BE2C (cell line): ENCODE results near the gene NME8.

ENCODE experiments used
- DNase-seq: peaks from one replicate; pipeline ENCODE4 v3.0.0-alpha.2; 2020
- H3K27me3 ChIP-seq: fragments of 250-450 bp; sonication (Bioruptor Pico); 2 replicates; pipeline ENCODE4 v1.5.1; 2020; ENCODE audit warnings: mild to moderate bottlenecking
- H3K36me3 ChIP-seq: fragments of 250-450 bp; sonication (Bioruptor Pico); 2 replicates; pipeline ENCODE4 v1.5.1; 2020; ENCODE audit warnings: mild to moderate bottlenecking
- H3K4me1 ChIP-seq: fragments of 250-450 bp; sonication (Bioruptor Pico); 2 replicates; pipeline ENCODE4 v1.5.1; 2020
- H3K4me3 ChIP-seq: 2 replicates; pipeline ENCODE4 v1.5.1; 2011; ENCODE audit warnings: low read depth, low read length
- H3K9me3 ChIP-seq: fragments of 250-450 bp; sonication (Bioruptor Pico); 2 replicates; pipeline ENCODE4 v1.5.1; 2020
- CTCF ChIP-seq: IDR thresholded peaks from 2 replicates; pipeline ENCODE4 v1.5.1; 2012; ENCODE audit warnings: mild to moderate bottlenecking, low read depth, low read length

The NME8 gene

GRCh38 chr7:37920305-37920848 lies 72.0 kb downstream of the NME8 start, which contains the start of gene EPDR1:
TSS of gene EPDR1 (plus strand) at chr7:37920640. CDS start at chr7:37920940, 300 bp downstream.
- Histone ChIP-seq H3K4me3 (peak within 1 kb of the TSS; percentile 65), H3K9me3 (no peaks in the 10 kb centered on the region), H3K36me3 (no peaks in the 10 kb centered on the region), H3K27me3 (peaks cover 35% of the 10 kb centered on the region), H3K4me1 (no peaks in the 10 kb centered on the region)
- peak; percentile 58 for DNase-seq
- peak; percentile 29 for TF ChIP-seq CTCF

DNA sequence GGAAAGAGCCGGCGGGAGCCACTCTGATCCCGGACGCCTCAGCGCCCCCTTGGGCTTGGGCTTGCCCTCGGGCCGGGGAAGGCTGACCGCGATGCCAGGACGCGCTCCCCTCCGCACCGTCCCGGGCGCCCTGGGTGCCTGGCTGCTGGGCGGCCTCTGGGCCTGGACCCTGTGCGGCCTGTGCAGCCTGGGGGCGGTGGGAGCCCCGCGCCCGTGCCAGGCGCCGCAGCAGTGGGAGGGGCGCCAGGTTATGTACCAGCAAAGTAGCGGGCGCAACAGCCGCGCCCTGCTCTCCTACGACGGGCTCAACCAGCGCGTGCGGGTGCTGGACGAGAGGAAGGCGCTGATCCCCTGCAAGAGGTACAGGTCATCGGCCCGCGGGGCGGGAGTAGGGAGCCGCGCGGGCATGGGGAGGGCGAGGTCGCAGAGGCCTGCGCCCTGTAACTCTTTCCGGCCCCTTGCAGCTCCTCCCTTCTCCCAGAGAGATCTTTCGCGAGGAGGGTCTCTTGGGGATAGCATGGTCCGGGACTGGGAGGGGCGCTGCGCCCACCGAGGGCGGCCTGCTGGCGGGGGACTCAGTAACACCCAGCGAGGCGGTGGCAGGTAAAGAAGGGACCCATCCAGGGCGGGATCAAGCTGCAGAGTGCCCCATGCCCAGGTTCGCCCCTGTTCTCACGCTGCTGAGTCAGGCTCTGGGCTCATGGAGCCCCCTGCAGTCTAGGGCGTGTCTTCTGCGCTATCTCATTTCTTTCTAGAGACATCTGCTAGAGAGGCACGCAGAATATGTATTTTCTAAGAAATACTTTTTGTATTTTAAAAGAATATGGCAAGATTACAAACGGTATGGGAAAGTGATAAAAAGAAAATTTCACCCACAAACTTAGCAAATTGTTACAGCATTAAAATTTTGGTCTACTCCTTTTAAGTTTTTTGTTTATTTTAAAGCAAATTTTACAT lies 72.7 kb downstream of the NME8 start:
- Histone ChIP-seq H3K9me3 (no peaks in the 10 kb centered on the region), H3K36me3 (no peaks in the 10 kb centered on the region), H3K4me1 (no peaks in the 10 kb centered on the region), H3K4me3 (peak overlapping the region; percentile 65), H3K27me3 (peaks cover 29% of the 10 kb centered on the region)
- DNase-seq: peak; percentile 37
- peak; percentile 28 for TF ChIP-seq CTCF

DNA sequence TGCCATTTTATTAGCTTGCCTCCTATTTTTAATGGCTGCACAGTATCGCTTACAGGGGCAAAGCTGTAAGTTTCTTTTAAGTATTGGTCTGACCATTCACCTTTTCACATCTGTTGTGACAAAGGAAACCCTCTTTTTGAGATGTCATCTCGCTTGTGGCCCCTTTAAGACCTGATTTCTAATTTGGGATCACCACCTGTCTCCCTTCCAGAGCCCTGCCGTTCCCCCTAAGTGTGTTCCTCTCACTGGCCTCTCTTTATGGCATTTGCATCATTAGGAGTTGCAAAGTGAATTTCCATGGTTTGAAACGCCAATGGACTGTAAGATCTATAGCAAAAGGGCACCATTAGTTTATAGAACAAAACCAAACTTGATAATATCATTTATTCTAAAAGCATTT lies 73.5 kb downstream of the NME8 start:
- TF ChIP-seq CTCF: no peak
- peak overlapping the region; percentile 65; the same call in 1 of the 2 replicates for H3K4me3 ChIP-seq

GRCh38 chr7:37923996-37924395 lies 75.6 kb downstream of the NME8 start:
- Histone ChIP-seq H3K4me1 (no peaks in the 10 kb centered on the region), H3K27me3 (peaks cover 16% of the 10 kb centered on the region), H3K4me3 (no peak overlapping the region), H3K9me3 (no peaks in the 10 kb centered on the region), H3K36me3 (no peaks in the 10 kb centered on the region)
- no peak for DNase-seq
- TF ChIP-seq CTCF: no peak

More for the DNA sequence above, 73.5 kb downstream of the NME8 start:
- no peak for DNase-seq
- H3K36me3 ChIP-seq: no peaks in the 10 kb centered on the region
- H3K9me3 ChIP-seq: no peaks in the 10 kb centered on the region
- H3K4me1 ChIP-seq: no peaks in the 10 kb centered on the region
- H3K27me3 ChIP-seq: peaks cover 21% of the 10 kb centered on the region

- peaks cover 16% of the 10 kb centered on the region for H3K27me3 ChIP-seq
- H3K4me3 ChIP-seq: no peak overlapping the region
- H3K36me3 ChIP-seq: no peaks in the 10 kb centered on the region
- TF ChIP-seq CTCF: no peak
- no peaks in the 10 kb centered on the region for H3K4me1 ChIP-seq
- DNase-seq: no peak
- H3K9me3 ChIP-seq: no peaks in the 10 kb centered on the region
These were observed 76.2 kb downstream of the NME8 start for GRCh38 chr7:37924491-37925041.
